ENCODE measurements around the gene C3orf22. TPM values are rescaled to one million over a fixed set of nuclear protein-coding genes. Genes with fewer than 3 reads are reported as not detected.

The C3orf22 gene
- total RNA-seq, 2 donors from 2014 or later: not detected

GRCh38 chr3:126557761-126558160 lies 971 bp downstream of the C3orf22 start:
- intact Hi-C loops (cut with DNase I): no loop called here
- ATAC-seq: no peak
- no peak for DNase-seq

GRCh38 chr3:126557415-126557745 lies 1.4 kb downstream of the C3orf22 start:
- intact Hi-C loops (cut with DNase I): no loop called here

GRCh38 chr3:126556637-126557414 lies 1.9 kb downstream of the C3orf22 start:
- DNase-seq (no peak), ATAC-seq (no peak)
- intact Hi-C loops (cut with DNase I): no loop called here

More at GRCh38 chr3:126557415-126557745, 1.4 kb downstream of the C3orf22 start:
- DNase-seq (no peak), ATAC-seq (no peak)

GRCh38 chr3:126555795-126556636 lies 2.7 kb downstream of the C3orf22 start:
- no peak for ATAC-seq
- intact Hi-C loops (cut with DNase I): no loop called here
- DNase-seq: peak; percentile 5

- DNase-seq (peak; percentile 8), ATAC-seq (no peak)
- intact Hi-C loops (cut with DNase I): no loop called here
These were observed 3.9 kb downstream of the C3orf22 start for GRCh38 chr3:126554560-126555525.

- intact Hi-C loops (cut with DNase I): no loop called here
- DNase-seq (no peak), ATAC-seq (no peak)
These were observed 5.2 kb downstream of the C3orf22 start for GRCh38 chr3:126553284-126554084.

GRCh38 chr3:126552688-126553283 lies 5.9 kb downstream of the C3orf22 start:
- no peak for ATAC-seq
- DNase-seq: peak; percentile 17
- intact Hi-C loops (cut with DNase I): no loop called here

GRCh38 chr3:126551839-126552687 lies 6.7 kb downstream of the C3orf22 start:
- DNase-seq: peak; percentile 14
- intact Hi-C loops (cut with DNase I): no loop called here
- ATAC-seq: no peak

- intact Hi-C loops (cut with DNase I): no loop called here
- DNase-seq: peak; percentile 24
- no peak for ATAC-seq
These were observed 7.5 kb downstream of the C3orf22 start for GRCh38 chr3:126551121-126551838.

GRCh38 chr3:126550488-126551051 lies 8.2 kb downstream of the C3orf22 start:
- intact Hi-C loops (cut with DNase I): no loop called here
- DNase-seq (peak; percentile 14), ATAC-seq (no peak)

- intact Hi-C loops (cut with DNase I): no loop called here
- ATAC-seq (no peak), DNase-seq (peak; percentile 14)
These were observed 8.8 kb downstream of the C3orf22 start for GRCh38 chr3:126549861-126550487.

- DNase-seq (peak; percentile 4), ATAC-seq (no peak)
- intact Hi-C loops (cut with DNase I): no loop called here
These were observed 9.9 kb downstream of the C3orf22 start for GRCh38 chr3:126548556-126549466.

GRCh38 chr3:126547721-126548120 lies 11.0 kb downstream of the C3orf22 start:
- intact Hi-C loops (cut with DNase I): no loop called here
- no peak for ATAC-seq
- DNase-seq: no peak

- DNase-seq (peak; percentile 2), ATAC-seq (no peak)
- intact Hi-C loops (cut with DNase I): no loop called here
These were observed 12.0 kb downstream of the C3orf22 start for GRCh38 chr3:126546549-126547239.
